Uterus (tissue), 2 donors: Measurements from ENCODE around the gene IFT43.

Experiments
- CTCF ChIP-seq, 4 experiments: fragments of 200-600 bp in 2 of 4; fragments of 450-650 bp in 2 of 4; sonication (generic) in 2 of 4; IDR thresholded peaks; one replicate each; pipeline ENCODE4 v1.5.1; 2016 to 2019; ENCODE audit warnings: antibody characterized with exemption in 4 of 4, mild to moderate bottlenecking in 2 of 4, moderate library complexity in 1 of 4
- POLR2A ChIP-seq, 2 donors: fragments of 450-650 bp; IDR thresholded peaks; one replicate each; pipeline ENCODE4 v1.6.1; 2016; ENCODE audit warnings: antibody characterized with exemption in 2 of 2, mild to moderate bottlenecking in 1 of 2, moderate library complexity in 1 of 2

GRCh38 chr14:76034566-76034965, 49.0 kb downstream of the IFT43 start:
- TF ChIP-seq CTCF (IDR thresholded peaks at IDR 0.05) (no peak), POLR2A (IDR thresholded peaks at IDR 0.05) (no peak)
